Heart left ventricle (tissue), 13 donors: Measurements from ENCODE around the gene NTN4.

Experiments used
- CTCF ChIP-seq, 12 donors: fragments of 200-600 bp; sonication (generic) in 4 of 12; IDR thresholded peaks; one replicate each; pipeline versions ENCODE4 v1.5.0 to v1.8.0; 2018 to 2022; ENCODE audit warnings: antibody characterized with exemption in 12 of 12, mild to moderate bottlenecking in 5 of 12
- POLR2A ChIP-seq, 2 donors: fragments of 450-650 bp; IDR thresholded peaks; one replicate each; pipeline ENCODE4 v1.6.1; 2017; ENCODE audit warnings: antibody characterized with exemption in 2 of 2, mild to moderate bottlenecking in 2 of 2, moderate library complexity in 2 of 2
- donor health status: ischemic (EF 13 %, LVEDD 7.1; RV severe dilation, severe dysfunction).
- donor health status: DM: no; HTN: yes; CAD: no.
- donor health status: DM: no; HTN: no; CAD: no.
- donor health status: ischemic (EF 25% LVEDD 6.9; RV normal size, moderate dysfunction).
- donor health status: ischemic (EF 25% LVEDD 5.7; RV mildly dilated, moderate dysfunction).
- donor health status: ischemic (EF 35%, LVEDD 5.7; RV mildly dilated, moderate dysfunction).
- donor health status: nonischemic (EF 11% LVEDD 7.7; RV severe dilation, severe dysfunction).
- donor health status: DM: yes; HTN: yes; CAD: no.
- donor health status: PGD.
- donor health status: ischemic (EF 29% LVEDD 5.4; RV normal size, mild dysfunction).
- donor health status: nonischemic (EF 23%, LVEDD 6.1; RV moderate dilation, normal function).

GRCh38 chr12:95699579-95699978 lies 91.0 kb downstream of the NTN4 start:
- TF ChIP-seq CTCF (IDR thresholded peaks at IDR 0.05) (no peak), POLR2A (IDR thresholded peaks at IDR 0.05) (no peak)
